Islet of Langerhans (tissue), 1 donor: Measurements from ENCODE around the gene TMEM200A.

Experiments used
- FAIRE-seq: peaks from one replicate; lab custom pipeline; 2011; peaks lifted over from hg19 to GRCh38; lab: Jason Lieb, UNC

TMEM200A gene

DNA sequence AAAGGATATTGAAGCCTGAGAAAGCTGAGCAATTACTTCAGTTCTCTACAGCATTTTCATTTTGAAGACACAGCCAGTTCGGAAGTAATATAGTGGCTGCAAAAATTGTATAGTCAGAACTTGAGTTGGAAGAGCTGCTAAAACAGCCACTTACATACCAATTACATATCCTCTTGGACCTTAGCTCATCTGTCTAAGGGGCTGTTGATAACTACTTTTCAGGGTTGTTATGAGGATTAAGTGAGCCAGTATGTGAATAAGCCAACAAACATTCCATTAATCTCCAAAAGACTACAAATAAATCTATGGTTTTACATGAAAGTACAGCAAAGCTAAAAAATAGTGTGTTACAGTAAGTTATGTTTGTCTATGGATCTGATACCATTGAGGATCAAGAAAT, 59.7 kb downstream of the TMEM200A start:
- no peak for FAIRE-seq

DNA sequence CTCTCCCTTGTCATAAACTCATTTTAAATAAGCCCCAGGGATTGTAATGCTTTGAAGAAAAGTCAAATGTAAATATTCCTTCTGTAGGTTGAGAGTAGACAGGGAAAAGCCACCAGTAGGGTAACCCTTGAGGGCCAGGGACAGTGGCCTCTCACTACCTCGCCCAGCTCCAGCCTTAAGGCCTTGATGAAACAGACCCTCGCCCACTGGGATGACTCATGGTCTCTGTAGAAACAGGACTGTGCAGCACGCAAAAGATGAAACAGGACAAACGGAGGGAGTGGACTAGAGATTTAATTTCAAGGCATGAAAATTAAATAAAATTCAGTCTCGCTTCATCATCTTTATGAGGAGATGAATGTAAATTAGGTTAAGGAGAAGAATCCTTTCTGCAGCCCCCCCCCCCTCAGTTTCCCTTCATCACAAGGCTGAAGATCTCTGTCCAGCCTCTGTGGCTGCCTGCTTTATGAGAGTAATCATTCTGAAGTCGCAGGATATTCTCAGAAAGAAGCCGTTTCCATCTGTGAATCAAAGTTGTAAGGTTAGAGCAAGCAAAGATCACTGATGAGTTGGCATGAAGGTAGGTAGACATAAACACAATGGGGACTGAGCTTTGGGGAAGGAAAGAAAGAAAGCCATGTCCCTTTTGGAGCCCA, 60.4 kb downstream of the TMEM200A start:
- no peak for FAIRE-seq

DNA sequence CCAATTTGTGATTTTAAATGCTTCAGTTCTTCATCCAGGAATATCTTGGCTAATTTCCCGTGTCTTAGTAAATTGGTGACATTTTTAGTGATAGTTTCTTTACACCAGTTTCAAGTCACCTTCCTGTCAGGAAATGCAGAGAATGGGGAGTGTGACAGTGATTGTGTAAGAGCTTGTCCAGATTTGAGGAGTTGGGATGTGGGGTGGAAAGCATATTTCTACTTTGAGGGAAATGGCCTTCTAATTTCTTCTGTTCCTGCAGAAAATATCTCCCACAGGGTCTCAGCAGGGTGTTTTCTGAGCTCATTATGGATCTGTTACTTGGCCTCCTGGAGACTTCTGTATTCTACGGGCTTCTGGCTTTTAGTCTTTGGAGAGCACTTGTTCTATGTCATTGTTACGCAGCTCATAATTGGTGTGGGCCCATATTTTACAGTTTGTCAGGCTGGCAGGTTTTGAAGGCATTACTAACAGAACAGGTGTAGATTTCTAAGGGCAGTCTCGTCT, 65.6 kb downstream of the TMEM200A start:
- FAIRE-seq, result no peak

DNA sequence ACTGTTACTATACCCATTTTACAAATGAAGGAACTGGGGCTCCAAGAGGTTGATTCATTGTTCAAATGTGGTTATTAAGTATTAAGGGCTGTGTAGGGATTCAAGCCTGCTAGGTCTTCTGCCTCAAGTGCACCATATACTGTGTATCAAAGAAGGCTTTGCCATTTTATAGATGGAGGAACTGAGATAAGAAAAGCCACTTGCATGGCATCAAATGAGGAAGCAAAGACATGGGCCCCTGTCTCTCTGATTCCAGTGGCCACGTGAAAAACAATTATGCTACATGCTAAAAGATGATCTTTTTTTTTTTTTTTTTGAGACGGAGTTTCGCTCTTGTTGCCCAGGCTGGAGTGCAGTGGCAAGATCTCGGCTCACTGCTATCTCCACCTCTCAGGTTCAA, 67.0 kb downstream of the TMEM200A start:
- FAIRE-seq, result no peak

DNA sequence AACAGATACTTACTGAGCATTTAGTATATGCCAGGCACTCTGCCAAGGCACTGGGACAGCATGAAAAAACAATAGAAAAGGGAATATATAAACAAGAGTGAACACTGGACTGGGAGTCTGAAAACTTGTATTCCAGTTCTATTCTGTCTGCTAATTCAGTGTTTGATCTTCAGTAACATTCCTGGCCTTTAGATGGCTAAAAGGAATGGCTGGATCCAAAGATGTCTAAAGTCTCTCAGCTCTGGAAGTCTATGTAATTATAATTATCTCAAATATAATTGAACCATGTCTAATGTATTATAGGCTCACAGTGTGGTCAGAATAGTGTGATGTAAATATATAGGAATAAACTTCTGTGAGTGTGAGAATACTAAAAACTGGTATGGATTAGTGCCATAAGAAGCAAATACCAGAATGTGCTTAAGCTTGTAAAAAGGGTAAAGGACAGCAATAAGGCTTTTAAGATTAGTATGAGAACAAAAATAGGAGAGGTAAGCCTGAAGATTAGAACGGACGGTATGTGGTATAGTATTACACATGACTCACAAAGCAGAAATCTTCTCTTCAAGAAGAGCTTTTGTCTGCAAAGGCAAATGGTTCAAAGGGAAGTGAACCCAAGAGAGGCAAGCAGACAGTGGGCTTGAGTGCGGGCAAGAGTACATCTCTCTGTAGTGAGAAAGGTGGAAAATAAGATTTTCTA, 68.5 kb downstream of the TMEM200A start:
- FAIRE-seq, result no peak

DNA sequence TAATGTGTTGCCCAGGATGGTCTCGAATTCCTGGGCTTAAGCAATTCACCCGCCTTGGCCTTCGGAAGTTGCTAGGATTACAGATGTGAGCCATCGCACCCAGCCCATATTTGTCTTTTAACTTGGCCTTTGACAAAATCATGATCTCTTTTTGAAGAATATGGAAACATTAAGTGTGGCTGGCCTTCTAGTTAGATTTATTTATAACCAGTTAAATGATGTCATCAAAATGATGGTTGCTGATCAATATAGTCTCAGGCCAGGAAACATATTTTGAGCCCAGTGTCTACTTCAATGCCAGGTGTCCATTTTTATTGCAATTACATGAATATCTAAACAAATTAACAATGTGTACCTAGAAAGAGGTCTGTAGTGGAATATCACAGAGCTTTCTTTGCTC, 69.4 kb downstream of the TMEM200A start:
- FAIRE-seq, result no peak

DNA sequence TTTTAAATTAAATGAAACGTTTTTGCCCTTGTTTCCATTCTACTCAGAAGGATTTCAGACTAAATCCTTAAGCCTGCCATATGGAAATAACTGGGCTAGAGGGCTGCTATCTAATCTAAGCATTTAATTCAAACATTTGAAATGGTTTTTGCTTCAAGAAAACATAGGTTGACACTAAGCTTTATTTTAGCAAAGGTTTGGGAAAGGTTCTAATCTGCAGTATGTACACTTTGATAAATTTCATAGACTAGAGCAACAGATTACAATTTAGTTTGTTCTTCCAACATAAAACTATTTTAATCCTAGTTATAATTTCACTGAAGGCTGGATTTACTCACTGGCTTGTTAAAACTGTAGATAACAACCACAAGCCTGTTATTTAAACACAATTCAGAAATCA, 72.1 kb downstream of the TMEM200A start:
- FAIRE-seq, result peak; percentile 17

DNA sequence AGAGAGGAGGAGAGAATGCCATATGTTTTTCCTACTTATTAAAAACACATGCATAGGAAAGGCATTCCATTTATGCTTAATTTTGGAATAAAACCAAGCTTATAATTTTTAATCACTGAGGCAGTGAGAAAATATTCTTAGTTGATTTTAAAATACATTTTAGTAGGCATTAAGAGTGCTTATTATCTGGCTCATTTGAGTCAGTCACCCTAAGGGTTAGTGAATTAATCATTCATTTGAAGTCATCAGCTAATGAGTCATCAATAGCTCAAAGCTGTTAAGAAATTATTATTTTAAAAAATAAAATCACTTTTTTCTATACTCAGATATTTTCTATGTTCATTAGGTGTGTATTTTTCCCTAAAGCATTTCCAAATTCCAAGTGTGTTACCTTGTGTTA, 81.6 kb downstream of the TMEM200A start:
- FAIRE-seq, result no peak

DNA sequence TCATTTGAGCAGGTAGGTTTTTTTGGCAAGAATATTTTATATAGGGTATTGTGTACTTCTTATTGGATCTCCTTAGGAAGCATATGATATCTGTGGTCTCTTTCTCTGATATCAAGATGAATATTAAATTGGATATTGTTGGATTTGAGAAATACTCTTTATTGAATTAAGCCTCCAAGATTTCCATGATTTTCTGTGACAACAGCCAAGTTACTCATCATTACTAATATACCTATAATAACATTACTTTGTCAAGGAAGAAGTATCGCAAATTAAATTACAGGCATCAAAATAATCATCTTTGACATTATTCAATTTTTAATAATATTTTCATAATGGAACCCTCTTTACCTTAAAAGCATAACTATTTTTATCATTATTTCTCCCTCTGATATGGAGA, 86.5 kb downstream of the TMEM200A start:
- FAIRE-seq, result peak; percentile 76

DNA sequence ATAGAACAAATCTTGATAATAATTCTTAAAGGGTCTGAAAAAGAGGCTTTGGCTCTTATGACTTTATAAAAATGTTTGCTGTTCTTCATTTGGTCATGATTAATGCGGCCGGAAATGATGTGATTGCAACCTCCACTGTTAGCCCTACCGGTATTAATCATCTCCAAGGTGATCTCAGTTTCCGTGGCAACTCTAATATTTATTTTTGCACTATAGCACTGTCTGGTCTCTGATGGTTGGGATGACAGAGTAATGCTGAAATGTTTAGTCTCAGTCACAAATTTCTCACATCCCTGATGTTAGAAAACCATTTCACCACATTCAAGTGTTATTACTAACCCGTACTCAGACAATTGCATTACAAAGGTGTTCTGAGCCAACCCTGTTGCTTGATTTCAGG, 87.4 kb downstream of the TMEM200A start:
- FAIRE-seq, result peak; percentile 97

DNA sequence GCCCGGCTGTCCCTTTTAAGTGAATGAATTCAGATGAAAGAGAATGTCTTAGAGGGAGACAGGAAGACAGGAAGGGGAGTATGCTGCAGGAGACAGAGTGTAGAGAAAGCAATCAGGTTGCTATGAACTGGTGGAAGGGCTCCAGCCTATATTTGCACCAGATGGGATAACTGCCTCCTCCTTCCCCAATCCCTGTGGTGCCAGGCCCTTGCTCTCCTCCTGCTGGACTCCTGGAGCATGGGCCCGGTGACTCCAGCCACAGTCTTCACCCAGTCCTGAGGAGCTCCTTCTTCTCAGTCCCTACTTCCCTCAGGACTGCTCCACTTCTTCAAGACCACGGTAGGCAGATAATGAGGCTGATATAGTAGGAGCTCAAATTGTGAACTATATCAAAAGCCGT, 91.8 kb downstream of the TMEM200A start:
- FAIRE-seq, result no peak

DNA sequence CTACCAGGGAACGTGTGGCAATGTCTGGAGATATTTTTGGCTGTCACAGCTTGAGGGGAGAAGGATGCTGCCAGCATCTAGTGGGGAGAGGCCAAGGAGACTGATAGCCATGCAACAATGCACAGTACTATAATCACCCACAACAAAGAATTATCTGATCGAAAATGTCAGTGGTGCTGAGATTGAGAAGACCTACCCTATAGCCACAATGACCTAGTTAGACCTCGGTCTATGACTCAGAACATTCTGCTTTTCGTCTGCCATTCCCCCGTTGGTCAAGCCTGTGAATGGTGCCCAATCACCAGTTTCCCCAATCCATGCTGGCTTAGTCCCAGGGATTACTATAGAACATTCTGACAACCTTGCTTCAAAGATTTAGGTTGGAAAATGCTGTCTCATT, 93.5 kb downstream of the TMEM200A start:
- FAIRE-seq, result no peak

DNA sequence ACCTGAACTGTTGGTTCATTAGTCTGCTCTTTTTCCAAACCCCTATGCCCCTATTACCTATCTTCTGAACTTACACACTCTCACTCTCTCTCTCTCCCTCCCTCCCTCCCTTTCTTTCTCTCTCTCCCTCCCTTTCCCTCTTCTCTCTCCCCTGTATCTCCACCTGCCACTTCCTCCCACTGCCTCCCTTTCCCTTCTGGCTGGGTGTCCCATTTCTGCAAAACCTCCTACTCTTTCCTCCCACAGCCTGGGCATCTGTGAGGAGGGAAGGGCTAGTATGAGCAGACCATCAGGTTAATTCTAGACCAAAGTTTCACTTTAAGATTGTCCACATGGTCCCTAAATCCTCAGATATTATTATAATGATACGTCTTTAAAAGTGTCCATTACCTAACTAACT, 95.1 kb downstream of the TMEM200A start:
- no peak for FAIRE-seq

DNA sequence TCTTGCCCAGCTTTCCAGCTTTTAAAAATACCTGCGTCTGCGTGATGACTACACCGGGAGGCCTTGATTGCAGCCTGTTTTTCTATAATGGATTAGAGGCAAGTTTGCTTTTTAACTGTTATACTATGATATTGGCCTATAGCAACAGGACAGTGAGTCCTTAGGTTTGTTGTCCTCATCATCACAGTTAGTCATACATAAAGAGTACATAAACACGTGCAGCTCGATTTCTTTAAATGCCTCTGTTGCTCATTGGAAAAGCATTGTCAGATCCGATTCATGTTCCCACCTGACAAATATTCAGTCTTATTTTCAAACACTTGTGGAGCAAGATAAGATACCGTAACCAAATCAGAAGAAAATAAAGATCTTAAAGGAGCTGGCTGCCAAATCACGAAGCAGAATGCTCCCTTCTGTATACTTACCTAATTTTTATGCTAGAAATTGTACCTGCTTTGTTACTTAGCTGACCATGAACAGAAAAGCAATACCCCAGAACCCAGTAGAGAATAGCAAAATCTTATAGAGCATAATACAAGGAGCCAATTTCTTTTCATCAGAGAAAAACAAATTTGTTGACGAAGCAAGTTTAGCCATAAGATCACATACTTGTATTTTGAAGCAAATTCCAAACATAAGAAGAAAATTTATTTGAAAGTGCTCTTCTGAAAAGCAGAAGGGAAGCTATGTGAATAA, 100.4 kb downstream of the TMEM200A start:
- FAIRE-seq, result peak; percentile 27

DNA sequence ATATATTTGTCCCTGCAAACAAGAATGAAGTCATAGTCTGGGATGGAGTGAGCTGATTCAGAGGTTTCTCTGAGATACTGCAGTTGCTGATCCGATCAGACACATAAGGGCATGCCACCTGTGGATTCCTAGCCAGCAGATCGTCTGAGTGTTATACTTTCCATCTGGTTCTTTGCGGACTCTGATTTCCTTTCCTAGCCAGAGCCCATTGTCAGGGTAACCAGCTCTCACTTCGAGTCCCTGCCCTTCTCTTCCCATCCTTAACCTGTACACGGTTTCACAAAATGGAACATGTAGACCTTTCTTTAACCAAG, 100.9 kb downstream of the TMEM200A start:
- FAIRE-seq, result peak; percentile 64

DNA sequence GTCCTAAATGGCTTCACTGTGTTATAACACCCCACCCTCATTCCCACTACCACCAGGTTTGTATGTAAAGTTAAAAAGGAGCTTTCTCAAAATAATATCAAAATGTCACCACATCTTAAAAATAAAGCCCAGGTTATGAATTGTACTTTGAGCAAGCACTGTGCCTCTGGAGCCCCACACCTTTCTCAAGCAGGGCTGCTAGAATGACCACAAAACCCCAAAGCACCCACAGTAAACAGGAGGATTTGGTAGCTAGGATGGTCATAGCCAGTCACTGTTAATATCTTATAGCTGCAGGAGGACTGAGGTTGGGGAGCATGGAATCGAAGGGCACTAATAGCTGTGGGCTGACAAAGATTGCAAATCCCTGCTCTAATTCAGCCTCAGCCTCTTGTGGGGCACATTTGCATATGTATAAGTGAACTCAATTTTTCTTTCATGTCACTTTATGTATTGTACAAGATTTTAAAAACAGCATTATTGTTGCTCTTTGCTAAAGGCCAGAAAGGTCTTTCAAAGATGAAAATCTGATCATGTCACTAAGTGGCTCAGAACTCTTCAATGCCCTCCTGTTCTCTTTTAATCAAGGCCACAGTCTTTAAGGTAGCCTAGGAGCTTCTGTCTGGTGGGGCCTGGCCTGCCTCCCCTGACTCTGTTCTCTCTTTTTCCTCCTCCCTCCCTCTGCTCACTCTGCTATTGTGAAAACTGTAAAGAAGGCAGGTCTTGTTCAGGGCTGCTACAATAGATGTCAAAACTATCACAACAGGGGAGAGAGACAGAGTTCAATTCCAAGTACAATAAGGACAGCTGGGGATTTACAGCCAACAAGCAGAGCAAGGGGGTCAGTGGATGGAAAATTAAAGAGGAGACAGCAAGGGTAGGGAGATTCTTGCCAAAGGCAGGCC, 101.6 kb downstream of the TMEM200A start:
- no peak for FAIRE-seq

DNA sequence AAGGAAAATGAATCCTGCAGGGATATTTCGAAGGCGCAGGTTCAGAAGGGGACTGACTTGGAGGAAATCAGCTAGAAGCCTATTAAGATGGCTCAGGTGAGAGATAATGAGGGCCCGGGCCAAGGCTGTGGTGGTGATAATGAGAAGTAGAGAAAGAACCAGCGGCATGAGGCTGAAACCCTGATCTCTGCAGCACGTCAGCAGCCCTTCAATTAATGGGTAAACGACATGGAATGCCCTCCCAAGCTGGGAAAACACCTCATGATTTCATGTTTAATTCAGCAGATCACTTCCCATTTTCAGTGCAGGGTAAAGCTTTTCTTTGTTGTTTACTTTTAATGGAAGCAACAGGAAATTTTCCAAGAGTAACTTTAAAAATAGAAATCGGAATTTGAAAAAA, 104.9 kb downstream of the TMEM200A start:
- FAIRE-seq, result no peak

DNA sequence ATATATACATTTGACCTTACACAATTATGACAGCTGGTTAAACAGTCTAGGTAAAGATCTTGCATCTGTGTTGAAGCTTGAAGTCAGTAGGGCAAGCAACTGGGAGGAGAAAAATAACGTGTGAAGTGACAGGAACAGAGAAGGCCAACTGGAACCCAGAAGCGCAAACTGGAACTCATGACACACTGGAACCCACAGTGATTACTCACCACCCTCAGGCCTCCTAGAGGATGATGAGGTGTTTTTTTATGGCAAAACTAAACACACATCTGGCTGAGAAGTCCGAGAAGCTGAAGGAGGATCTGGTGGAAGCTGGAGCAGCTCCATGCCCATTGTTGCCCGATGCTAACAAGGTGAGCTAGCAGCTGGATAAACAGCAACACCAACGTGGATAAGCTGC, 108.1 kb downstream of the TMEM200A start:
- no peak for FAIRE-seq

DNA sequence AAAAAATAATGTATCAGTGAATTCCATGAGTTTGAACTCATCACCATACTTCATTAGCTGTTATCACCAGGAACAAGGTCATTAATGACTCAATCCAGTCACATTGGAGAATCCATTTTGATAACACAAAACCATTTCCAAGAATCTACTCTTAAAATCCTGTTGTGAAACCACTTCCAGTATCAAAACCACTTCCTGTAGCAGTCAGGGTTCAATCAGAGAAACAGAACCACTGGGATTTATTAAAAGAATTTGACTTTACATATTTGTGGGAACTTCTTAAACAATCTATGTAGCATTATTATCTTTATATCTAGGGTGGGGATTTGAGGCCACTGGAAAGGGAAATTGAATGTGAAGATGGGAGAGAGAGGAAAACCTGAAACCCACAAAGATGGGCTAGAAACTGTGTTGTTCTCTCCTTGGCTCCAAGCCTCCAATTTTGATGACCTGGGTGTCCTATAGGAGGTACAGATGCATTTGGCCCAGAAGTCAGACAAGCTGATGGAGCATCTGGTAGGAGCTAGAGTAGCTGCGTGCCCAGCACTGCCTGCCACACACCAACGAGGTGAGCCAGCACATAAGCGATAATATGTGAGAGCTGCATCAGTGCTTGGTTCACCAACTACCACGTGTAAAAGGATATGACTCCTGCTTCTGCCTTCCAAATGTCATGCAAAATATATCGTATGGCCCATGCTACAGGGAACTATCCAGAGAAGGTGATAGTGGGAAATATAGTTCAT, 117.0 kb downstream of the TMEM200A start:
- FAIRE-seq, result no peak

DNA sequence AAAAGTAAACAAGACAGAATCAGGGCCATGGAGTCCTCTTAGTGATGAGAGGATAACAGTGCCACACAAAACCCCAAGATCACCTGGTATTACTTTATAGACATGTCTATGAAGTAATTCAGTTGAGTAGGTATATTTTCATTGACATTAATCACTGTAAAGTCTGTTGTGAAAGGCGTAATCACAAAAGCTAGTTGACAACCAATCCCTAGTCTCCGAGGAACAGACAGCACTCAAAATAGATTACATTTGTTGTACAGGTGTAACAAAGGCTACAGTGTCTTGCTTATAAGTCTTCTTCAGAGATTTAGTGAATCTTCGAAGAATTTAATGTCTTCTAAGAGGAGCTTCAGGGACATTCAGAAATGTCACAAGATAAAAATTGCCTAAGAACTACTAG, 120.1 kb downstream of the TMEM200A start:
- FAIRE-seq, result no peak

DNA sequence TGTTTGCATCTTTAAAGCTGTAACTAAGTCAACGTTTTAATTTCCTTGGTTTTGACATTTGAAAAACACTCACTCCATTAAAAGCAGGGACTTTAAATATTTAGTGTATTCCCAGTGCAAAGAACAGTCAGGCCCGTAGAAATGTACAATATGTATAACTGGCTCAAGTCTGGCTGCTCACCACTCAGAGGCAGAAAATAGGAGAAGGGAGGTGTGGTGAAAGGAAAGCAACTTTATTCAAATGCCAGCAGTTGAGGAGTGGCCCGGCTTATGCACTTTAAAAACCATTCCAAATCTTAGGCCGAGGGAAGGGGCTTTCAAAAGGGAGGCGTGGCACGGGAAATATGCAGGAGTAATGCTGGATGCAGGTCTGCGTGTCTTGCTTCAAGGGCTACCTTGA, 120.6 kb downstream of the TMEM200A start:
- no peak for FAIRE-seq

DNA sequence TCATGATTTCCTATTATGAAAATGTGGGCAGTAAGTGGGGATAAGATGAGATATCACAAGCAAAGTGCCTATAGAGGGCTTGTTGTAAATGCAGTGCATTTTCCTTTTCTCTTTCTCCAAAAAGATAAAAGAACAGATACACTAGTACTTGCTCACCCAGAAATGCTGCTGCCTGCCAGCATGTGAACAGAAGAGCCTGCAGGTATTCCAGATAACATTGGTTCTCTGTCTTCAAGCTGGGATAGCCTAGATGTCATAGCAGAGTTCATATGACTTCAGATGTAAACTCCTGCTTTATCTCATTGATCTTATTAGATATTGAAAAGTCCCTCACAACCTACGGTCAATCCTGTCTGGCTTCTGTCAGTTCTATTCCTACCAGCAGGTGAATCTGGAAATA, 123.7 kb downstream of the TMEM200A start:
- FAIRE-seq, result no peak
